NB4 (cell line): ENCODE measurements around the gene ACOT6.

Source experiments
- DNase-seq: peaks from one replicate; pipeline ENCODE4 v3.0.0; 2010; ENCODE audit warnings: low read depth
- H3K4me3 ChIP-seq: one replicate; pipeline ENCODE4 v1.5.1; 2011; ENCODE audit warnings: mild to moderate bottlenecking, low read depth, low read length, moderate library complexity
- MYC ChIP-seq: IDR thresholded peaks from 2 replicates; pipeline ENCODE4 v1.6.1; 2011; ENCODE audit warnings: low read depth, low read length
- POLR2A ChIP-seq: IDR thresholded peaks from 2 replicates; pipeline ENCODE4 v1.6.1; 2011; ENCODE audit warnings: mild to moderate bottlenecking; ENCODE audit not compliant: insufficient read length; ENCODE audit errors: extremely low read depth
- TF ChIP-seq, protein P1 (sequence below): IDR thresholded peaks from 2 replicates; pipeline ENCODE4 v1.6.1; 2011; ENCODE audit warnings: low read depth, low read length
- TF ChIP-seq, protein P2 (sequence below): IDR thresholded peaks from one replicate; pipeline ENCODE4 v1.5.1; 2012; ENCODE audit warnings: low read depth, low read length

Gene ACOT6

DNA sequence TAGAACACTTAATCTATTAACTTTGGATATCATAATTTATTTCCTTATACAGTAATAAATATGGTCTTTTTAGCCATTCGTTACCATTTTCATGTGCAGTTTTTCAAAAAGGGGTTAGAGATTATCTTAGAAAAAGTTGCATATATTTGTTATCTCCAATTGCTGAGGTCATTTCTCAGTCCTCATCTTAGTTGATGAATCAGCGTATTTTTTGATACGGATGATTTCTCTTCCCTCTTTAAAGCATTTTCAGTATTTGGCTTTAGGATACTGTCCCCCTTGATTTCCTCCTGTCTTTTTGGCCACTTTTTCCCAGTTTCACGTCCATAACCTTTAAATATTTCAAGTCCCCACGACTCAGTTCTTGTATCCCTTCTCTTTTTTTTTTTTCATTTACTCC is 54.3 kb downstream of the ACOT6 start:
- DNase-seq, result no peak
- no peak for TF ChIP-seq MYC
- H3K4me3 ChIP-seq, result no peak overlapping the region

DNA sequence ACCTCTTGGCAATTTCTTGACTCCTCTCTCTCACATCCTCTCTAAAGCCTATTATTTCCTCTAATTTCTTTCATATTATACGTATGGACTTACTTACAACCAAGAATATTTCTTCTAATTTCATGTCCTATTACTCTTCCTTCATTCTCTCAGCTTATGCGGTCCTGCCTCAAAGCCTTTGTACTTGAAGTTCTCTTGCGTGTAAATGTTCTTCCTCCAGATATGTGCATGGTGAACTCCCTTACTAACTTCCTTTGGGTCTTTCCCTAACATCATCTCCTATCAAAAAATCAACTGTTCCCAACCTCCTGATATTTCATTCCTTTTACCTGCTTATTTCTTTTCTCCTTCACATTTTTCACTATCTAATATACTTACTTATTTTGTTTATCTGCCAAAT is 55.5 kb downstream of the ACOT6 start:
- no peak for DNase-seq
- TF ChIP-seq MYC (no peak), POLR2A (no peak)
- TF ChIP-seq, protein P1, sequence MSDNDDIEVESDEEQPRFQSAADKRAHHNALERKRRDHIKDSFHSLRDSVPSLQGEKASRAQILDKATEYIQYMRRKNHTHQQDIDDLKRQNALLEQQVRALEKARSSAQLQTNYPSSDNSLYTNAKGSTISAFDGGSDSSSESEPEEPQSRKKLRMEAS, result no peak
- TF ChIP-seq, protein P2, sequence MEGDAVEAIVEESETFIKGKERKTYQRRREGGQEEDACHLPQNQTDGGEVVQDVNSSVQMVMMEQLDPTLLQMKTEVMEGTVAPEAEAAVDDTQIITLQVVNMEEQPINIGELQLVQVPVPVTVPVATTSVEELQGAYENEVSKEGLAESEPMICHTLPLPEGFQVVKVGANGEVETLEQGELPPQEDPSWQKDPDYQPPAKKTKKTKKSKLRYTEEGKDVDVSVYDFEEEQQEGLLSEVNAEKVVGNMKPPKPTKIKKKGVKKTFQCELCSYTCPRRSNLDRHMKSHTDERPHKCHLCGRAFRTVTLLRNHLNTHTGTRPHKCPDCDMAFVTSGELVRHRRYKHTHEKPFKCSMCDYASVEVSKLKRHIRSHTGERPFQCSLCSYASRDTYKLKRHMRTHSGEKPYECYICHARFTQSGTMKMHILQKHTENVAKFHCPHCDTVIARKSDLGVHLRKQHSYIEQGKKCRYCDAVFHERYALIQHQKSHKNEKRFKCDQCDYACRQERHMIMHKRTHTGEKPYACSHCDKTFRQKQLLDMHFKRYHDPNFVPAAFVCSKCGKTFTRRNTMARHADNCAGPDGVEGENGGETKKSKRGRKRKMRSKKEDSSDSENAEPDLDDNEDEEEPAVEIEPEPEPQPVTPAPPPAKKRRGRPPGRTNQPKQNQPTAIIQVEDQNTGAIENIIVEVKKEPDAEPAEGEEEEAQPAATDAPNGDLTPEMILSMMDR, result no peak
- H3K4me3 ChIP-seq, result no peak overlapping the region
